ENCODE data around the gene SLBP. TPM values are rescaled to one million over a fixed set of nuclear protein-coding genes. Genes with fewer than 3 reads are reported as not detected.

SLBP gene
- total RNA-seq, 6 experiments from 2014 or later, result 13.1 to 30.8 (median 14.7) TPM

GRCh38 chr4:1690698-1691097 lies 21.4 kb downstream of the SLBP start:
- no peak for ATAC-seq
- TF ChIP-seq CTCF (IDR thresholded peaks at IDR 0.05), result no peak
- no peak for TF ChIP-seq POLR2A (IDR thresholded peaks at IDR 0.05)
- Histone ChIP-seq H3K9me3 (no peaks in the 10 kb centered on the region), H3K27ac (no peak overlapping the region), H3K36me3 (peaks cover 0 to 42% (median 8%) of the 10 kb centered on the region in 4 donors), H3K4me1 (peaks cover 0 to 1% (median 0%) of the 10 kb centered on the region in 4 donors), H3K27me3 (no peaks in the 10 kb centered on the region), H3K4me3 (no peak overlapping the region)
- intact Hi-C loops (cut with DNase I), result loop anchor here in 1 of 2 donors (5.0 kb wide), 1 partner anchor 37 kb away; no protein-coding TSS in a partner anchor
- peak in 1 of 3 donors; percentile 34 for DNase-seq
- 80% methylated on average over 1 of the region's 3 CpGs for WGBS (ENCODE audit: insufficient coverage, low coverage, low lambda C conversion rate, missing lambda C conversion rate)

GRCh38 chr4:1686440-1687036 lies 25.6 kb downstream of the SLBP start:
- Histone ChIP-seq H3K9me3 (no peaks in the 10 kb centered on the region), H3K4me3 (no peak overlapping the region), H3K27ac (no peak overlapping the region), H3K4me1 (peaks cover 0 to 18% (median 0%) of the 10 kb centered on the region in 4 donors), H3K27me3 (no peaks in the 10 kb centered on the region), H3K36me3 (peaks cover 0 to 8% (median 1%) of the 10 kb centered on the region in 4 donors)
- DNase-seq, result peak in 1 of 3 donors; percentile 37
- TF ChIP-seq POLR2A (IDR thresholded peaks at IDR 0.05), result no peak
- TF ChIP-seq CTCF (IDR thresholded peaks at IDR 0.05), result no peak
- no peak for ATAC-seq
- 67% methylated on average over 1 of the region's 7 CpGs for WGBS (ENCODE audit: insufficient coverage, low coverage, low lambda C conversion rate, missing lambda C conversion rate)
- intact Hi-C loops (cut with DNase I), result no loop called here

- no peak overlapping the region for H3K27ac ChIP-seq
- H3K36me3 ChIP-seq, result no peaks in the 10 kb centered on the region
- WGBS (ENCODE audit: insufficient coverage, low coverage, low lambda C conversion rate, missing lambda C conversion rate), result 59% methylated on average over 8 of the region's 23 CpGs
- H3K27me3 ChIP-seq, result no peaks in the 10 kb centered on the region
- intact Hi-C loops (cut with DNase I), result no loop called here
- peaks cover 0 to 18% (median 0%) of the 10 kb centered on the region in 4 donors for H3K4me1 ChIP-seq
- TF ChIP-seq CTCF (IDR thresholded peaks at IDR 0.05) (no peak), POLR2A (IDR thresholded peaks at IDR 0.05) (no peak)
- ATAC-seq (no peak), DNase-seq (peak in 1 of 3 donors; percentile 58)
- H3K9me3 ChIP-seq, result no peaks in the 10 kb centered on the region
- H3K4me3 ChIP-seq, result peak overlapping the region in 2 of 3 donors; percentile 62 to 67
Measured at GRCh38 chr4:1685235-1686150, 26.6 kb downstream of the SLBP start.

GRCh38 chr4:1684506-1685234 lies 27.4 kb downstream of the SLBP start:
- TF ChIP-seq CTCF (IDR thresholded peaks at IDR 0.05) (no peak), POLR2A (IDR thresholded peaks at IDR 0.05) (peak; percentile 22)
- intact Hi-C loops (cut with DNase I), result no loop called here
- Histone ChIP-seq H3K27me3 (no peaks in the 10 kb centered on the region), H3K9me3 (no peaks in the 10 kb centered on the region), H3K4me3 (peak overlapping the region; percentile 44 to 67 (median 62)), H3K27ac (peak overlapping the region; percentile 36 to 55 (median 51)), H3K4me1 (peaks cover 0 to 18% (median 0%) of the 10 kb centered on the region in 4 donors), H3K36me3 (no peaks in the 10 kb centered on the region)
- 100% methylated on average over 1 of the region's 66 CpGs for WGBS (ENCODE audit: insufficient coverage, low coverage, low lambda C conversion rate, missing lambda C conversion rate)
- ATAC-seq, result peak in 2 of 4 donors; percentile 1 to 2
- no peak for DNase-seq
